A673 (cell line): ENCODE results near the gene CCDC13.

Experiments used
- EZH2 ChIP-seq: fragments of 200-600 bp; sonication (generic); IDR thresholded peaks from 2 replicates; pipeline ENCODE4 v1.6.1; 2017; ENCODE audit warnings: borderline replicate concordance, low read depth, mild to moderate bottlenecking, mixed read lengths, antibody characterized with exemption, low read length; ENCODE audit not compliant: poor library complexity, severe bottlenecking
- TF ChIP-seq, protein P1 (sequence below): fragments of 300-800, 200-600 bp; sonication (generic); conservative IDR thresholded peaks from 2 replicates; pipeline ENCODE4 v1.5.1; 2017; ENCODE audit warnings: low read depth, mild to moderate bottlenecking, antibody characterized with exemption, low read length, moderate library complexity, mixed read lengths

DNA sequence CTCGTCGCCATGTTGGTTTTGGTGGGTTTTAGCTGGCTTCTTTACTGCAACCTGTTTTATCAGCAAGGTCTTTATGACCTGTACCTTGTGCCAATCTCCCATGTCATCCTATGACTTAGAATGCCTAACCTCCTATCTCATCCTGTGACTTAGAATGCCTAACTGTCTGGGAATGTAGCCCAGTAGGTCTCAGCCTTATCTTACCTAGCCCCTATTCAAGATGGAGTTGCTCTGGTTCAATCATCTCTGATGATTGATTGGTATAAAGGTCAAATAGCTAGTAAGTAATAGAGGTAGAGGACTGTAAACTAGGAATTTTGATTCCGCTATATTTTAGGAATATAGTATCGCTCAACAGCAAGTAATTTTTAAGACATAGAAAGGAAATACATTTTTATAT is 34.9 kb upstream of the CCDC13 start:
- no peak for TF ChIP-seq EZH2
- TF ChIP-seq, protein P1, sequence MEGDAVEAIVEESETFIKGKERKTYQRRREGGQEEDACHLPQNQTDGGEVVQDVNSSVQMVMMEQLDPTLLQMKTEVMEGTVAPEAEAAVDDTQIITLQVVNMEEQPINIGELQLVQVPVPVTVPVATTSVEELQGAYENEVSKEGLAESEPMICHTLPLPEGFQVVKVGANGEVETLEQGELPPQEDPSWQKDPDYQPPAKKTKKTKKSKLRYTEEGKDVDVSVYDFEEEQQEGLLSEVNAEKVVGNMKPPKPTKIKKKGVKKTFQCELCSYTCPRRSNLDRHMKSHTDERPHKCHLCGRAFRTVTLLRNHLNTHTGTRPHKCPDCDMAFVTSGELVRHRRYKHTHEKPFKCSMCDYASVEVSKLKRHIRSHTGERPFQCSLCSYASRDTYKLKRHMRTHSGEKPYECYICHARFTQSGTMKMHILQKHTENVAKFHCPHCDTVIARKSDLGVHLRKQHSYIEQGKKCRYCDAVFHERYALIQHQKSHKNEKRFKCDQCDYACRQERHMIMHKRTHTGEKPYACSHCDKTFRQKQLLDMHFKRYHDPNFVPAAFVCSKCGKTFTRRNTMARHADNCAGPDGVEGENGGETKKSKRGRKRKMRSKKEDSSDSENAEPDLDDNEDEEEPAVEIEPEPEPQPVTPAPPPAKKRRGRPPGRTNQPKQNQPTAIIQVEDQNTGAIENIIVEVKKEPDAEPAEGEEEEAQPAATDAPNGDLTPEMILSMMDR = no peak
